ENCODE results near the gene APBB1IP.

DNA sequence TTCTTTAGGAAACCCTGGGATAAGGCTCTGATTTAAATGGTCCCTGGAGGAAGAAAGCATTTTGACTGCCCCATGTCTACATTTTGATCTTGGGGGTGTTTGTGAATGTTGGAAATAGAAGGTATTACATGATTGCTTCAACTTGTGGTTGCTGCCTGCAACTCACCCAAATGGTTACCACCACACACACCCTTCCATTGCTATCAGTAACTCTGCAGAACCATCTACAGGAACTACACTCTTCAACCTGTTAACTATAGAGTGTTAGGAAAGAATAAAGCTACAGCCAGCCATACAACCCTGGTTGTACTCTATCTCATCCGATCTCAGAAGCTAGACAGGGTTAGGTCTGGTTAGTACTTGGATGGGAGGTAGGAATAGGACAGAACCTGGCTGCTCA, 71.2 kb downstream of the APBB1IP start:
- no peak for TF ChIP-seq POLR2A (IDR thresholded peaks at IDR 0.05)
- TF ChIP-seq, protein P1, sequence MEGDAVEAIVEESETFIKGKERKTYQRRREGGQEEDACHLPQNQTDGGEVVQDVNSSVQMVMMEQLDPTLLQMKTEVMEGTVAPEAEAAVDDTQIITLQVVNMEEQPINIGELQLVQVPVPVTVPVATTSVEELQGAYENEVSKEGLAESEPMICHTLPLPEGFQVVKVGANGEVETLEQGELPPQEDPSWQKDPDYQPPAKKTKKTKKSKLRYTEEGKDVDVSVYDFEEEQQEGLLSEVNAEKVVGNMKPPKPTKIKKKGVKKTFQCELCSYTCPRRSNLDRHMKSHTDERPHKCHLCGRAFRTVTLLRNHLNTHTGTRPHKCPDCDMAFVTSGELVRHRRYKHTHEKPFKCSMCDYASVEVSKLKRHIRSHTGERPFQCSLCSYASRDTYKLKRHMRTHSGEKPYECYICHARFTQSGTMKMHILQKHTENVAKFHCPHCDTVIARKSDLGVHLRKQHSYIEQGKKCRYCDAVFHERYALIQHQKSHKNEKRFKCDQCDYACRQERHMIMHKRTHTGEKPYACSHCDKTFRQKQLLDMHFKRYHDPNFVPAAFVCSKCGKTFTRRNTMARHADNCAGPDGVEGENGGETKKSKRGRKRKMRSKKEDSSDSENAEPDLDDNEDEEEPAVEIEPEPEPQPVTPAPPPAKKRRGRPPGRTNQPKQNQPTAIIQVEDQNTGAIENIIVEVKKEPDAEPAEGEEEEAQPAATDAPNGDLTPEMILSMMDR (IDR thresholded peaks at IDR 0.05) = no peak

Data from heart left ventricle (tissue), 13 donors.